ENCODE data around the gene FARS2. TPM values are rescaled to one million over a fixed set of nuclear protein-coding genes. Genes with fewer than 3 reads are reported as not detected.

Gene FARS2
- total RNA-seq, 4 donors from 2014 or later: 2.6 to 21.9 (median 15.0) TPM

- Histone ChIP-seq H3K4me1 (no peaks in the 10 kb centered on the region), H3K27ac (no peak overlapping the region), H3K27me3 (no peaks in the 10 kb centered on the region), H3K36me3 (no peaks in the 10 kb centered on the region), H3K9me3 (peaks cover 0 to 9% of the 10 kb centered on the region in 2 donors), H3K4me3 (no peak overlapping the region)
- in situ Hi-C loops (cut with MboI; ENCODE audit: low pct_ligation_motif_present in 1 of 4, low pct_unique_long_range_greater_than_20kb in 1 of 4, low sequenced_read_pairs in 3 of 4) (no loop called here), intact Hi-C loops (cut with DNase I; ENCODE audit: low total_unique reads) (no loop called here)
- WGBS, 2 donors (ENCODE audit: low coverage in 1 of 2): 67 to 84% methylated on average over 5 of the region's 5 CpGs
- TF ChIP-seq POLR2A (IDR thresholded peaks at IDR 0.05): no peak
- no peak for TF ChIP-seq CTCF (IDR thresholded peaks at IDR 0.05)
- TF ChIP-seq POLR2AphosphoS5 (IDR thresholded peaks at IDR 0.05): no peak
- no peak for TF ChIP-seq EP300 (IDR thresholded peaks at IDR 0.05; ENCODE audit: low read depth)
- DNase-seq: no peak
Observed at GRCh38 chr6:5584078-5584482, 322.8 kb downstream of the FARS2 start.

GRCh38 chr6:5587648-5588047, 326.3 kb downstream of the FARS2 start:
- Histone ChIP-seq H3K4me3 (no peak overlapping the region), H3K9me3 (peaks cover 0 to 9% of the 10 kb centered on the region in 2 donors), H3K27ac (no peak overlapping the region), H3K27me3 (no peaks in the 10 kb centered on the region), H3K36me3 (no peaks in the 10 kb centered on the region), H3K4me1 (no peaks in the 10 kb centered on the region)
- no peak for TF ChIP-seq CTCF (IDR thresholded peaks at IDR 0.05)
- TF ChIP-seq POLR2A (IDR thresholded peaks at IDR 0.05): no peak
- TF ChIP-seq POLR2AphosphoS5 (IDR thresholded peaks at IDR 0.05): no peak
- TF ChIP-seq EP300 (IDR thresholded peaks at IDR 0.05; ENCODE audit: low read depth): no peak
- 97 to 100% methylated on average over 3 of the region's 3 CpGs for WGBS, 2 donors (ENCODE audit: low coverage in 1 of 2)
- in situ Hi-C loops (cut with MboI; ENCODE audit: low pct_ligation_motif_present in 1 of 4, low pct_unique_long_range_greater_than_20kb in 1 of 4, low sequenced_read_pairs in 3 of 4): no loop called here
- intact Hi-C loops (cut with DNase I; ENCODE audit: low total_unique reads): no loop called here
- no peak for DNase-seq

- H3K36me3 ChIP-seq: no peaks in the 10 kb centered on the region
- H3K4me3 ChIP-seq: no peak overlapping the region
- H3K9me3 ChIP-seq: peaks cover 0 to 9% of the 10 kb centered on the region in 2 donors
- intact Hi-C loops (cut with DNase I; ENCODE audit: low total_unique reads): no loop called here
- no peaks in the 10 kb centered on the region for H3K4me1 ChIP-seq
- no peak for DNase-seq
- TF ChIP-seq POLR2AphosphoS5 (IDR thresholded peaks at IDR 0.05) (no peak), EP300 (IDR thresholded peaks at IDR 0.05; ENCODE audit: low read depth) (no peak)
- no peaks in the 10 kb centered on the region for H3K27me3 ChIP-seq
- in situ Hi-C loops (cut with MboI; ENCODE audit: low pct_ligation_motif_present in 1 of 4, low pct_unique_long_range_greater_than_20kb in 1 of 4, low sequenced_read_pairs in 3 of 4): no loop called here
- 87 to 97% methylated on average over 4 to 7 of the region's 7 CpGs for WGBS, 2 donors (ENCODE audit: low coverage in 1 of 2)
- no peak overlapping the region for H3K27ac ChIP-seq
Observed at GRCh38 chr6:5589422-5590141, 328.3 kb downstream of the FARS2 start.

- WGBS, 2 donors (ENCODE audit: low coverage in 1 of 2): 96 to 100% methylated on average over 2 to 5 of the region's 5 CpGs
- no peak for TF ChIP-seq EP300 (IDR thresholded peaks at IDR 0.05; ENCODE audit: low read depth)
- no peak for TF ChIP-seq POLR2AphosphoS5 (IDR thresholded peaks at IDR 0.05)
- Histone ChIP-seq H3K27ac (no peak overlapping the region), H3K36me3 (no peaks in the 10 kb centered on the region), H3K4me3 (no peak overlapping the region), H3K9me3 (peaks cover 0 to 9% of the 10 kb centered on the region in 2 donors), H3K27me3 (no peaks in the 10 kb centered on the region), H3K4me1 (no peaks in the 10 kb centered on the region)
- in situ Hi-C loops (cut with MboI; ENCODE audit: low pct_ligation_motif_present in 1 of 4, low pct_unique_long_range_greater_than_20kb in 1 of 4, low sequenced_read_pairs in 3 of 4): no loop called here
- DNase-seq: no peak
- intact Hi-C loops (cut with DNase I; ENCODE audit: low total_unique reads): no loop called here
Observed at GRCh38 chr6:5590187-5590586, 328.9 kb downstream of the FARS2 start.

- in situ Hi-C loops (cut with MboI; ENCODE audit: low pct_ligation_motif_present in 1 of 4, low pct_unique_long_range_greater_than_20kb in 1 of 4, low sequenced_read_pairs in 3 of 4): no loop called here
- Histone ChIP-seq H3K27me3 (no peaks in the 10 kb centered on the region), H3K9me3 (no peaks in the 10 kb centered on the region), H3K36me3 (no peaks in the 10 kb centered on the region), H3K4me3 (no peak overlapping the region), H3K4me1 (no peaks in the 10 kb centered on the region), H3K27ac (no peak overlapping the region)
- WGBS, 2 donors (ENCODE audit: low coverage in 1 of 2): 91% methylated on average over 17 of the region's 17 CpGs; no CpG with 5 or more reads in 1 of the 2 donors
- DNase-seq: no peak
- TF ChIP-seq POLR2AphosphoS5 (IDR thresholded peaks at IDR 0.05): no peak
- TF ChIP-seq POLR2A (IDR thresholded peaks at IDR 0.05): no peak
- intact Hi-C loops (cut with DNase I; ENCODE audit: low total_unique reads): no loop called here
Observed at GRCh38 chr6:5592886-5593519, 331.7 kb downstream of the FARS2 start.

Measured in transverse colon (tissue), 4 donors.